GM18519 (cell line): Measurements from ENCODE around the gene USP54.

Experiments used
- ATAC-seq: cut with Tn5 transposase; IDR thresholded peaks from one replicate; pipeline ENCODE4 v1.9.1; 2021; ENCODE audit warnings: mild to moderate bottlenecking, moderate library complexity; ENCODE audit not compliant: unreplicated experiment, low FRiP score

USP54 gene

GRCh38 chr10:73534857-73535256, 56.3 kb downstream of the USP54 start:
- ATAC-seq = no peak

GRCh38 chr10:73529089-73529832, 61.9 kb downstream of the USP54 start:
- ATAC-seq = no peak

- ATAC-seq = no peak
These were observed 68.9 kb downstream of the USP54 start for GRCh38 chr10:73522263-73522662.

DNA sequence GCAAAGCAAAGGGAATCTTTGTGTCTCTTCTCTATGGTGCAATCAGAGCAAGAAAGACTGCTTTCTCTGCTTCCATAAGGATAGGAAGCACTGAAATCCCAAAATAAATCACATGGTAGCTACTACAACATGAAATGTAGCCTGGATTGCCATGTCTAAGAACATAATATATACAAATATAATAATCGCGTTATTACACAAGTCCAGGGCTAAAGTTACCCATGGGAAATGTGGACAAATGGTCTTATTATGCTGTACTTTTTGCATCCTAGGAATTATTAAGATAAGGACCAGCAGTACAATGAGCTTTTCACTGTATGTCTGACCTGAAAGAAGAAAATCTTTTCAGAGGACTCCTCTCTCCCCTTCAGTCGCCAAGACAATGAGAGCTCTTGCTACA, 71.8 kb downstream of the USP54 start:
- ATAC-seq = no peak

- ATAC-seq = no peak
These were observed 73.8 kb downstream of the USP54 start for GRCh38 chr10:73517166-73517888.

GRCh38 chr10:73512207-73512743, 78.9 kb downstream of the USP54 start:
- no peak for ATAC-seq

DNA sequence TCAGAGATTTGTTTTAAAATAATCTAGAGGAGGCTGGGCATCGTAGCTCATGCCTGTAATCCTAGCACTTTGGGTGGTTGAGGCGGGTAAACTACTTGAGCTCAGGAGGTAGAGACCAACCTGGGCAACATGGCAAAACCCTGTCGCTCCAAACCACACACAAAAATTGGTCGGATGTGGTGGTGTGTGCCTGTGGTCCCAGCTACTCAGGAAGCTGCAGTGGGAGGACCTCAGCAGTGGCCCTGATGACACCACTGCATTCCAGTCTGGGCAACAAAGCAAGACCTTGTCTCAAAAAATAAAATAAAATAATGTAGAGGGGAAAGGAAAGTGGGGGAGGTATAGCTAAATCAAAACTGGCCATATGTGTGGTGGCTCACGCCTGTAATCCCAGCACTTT, 81.4 kb downstream of the USP54 start:
- no peak for ATAC-seq

DNA sequence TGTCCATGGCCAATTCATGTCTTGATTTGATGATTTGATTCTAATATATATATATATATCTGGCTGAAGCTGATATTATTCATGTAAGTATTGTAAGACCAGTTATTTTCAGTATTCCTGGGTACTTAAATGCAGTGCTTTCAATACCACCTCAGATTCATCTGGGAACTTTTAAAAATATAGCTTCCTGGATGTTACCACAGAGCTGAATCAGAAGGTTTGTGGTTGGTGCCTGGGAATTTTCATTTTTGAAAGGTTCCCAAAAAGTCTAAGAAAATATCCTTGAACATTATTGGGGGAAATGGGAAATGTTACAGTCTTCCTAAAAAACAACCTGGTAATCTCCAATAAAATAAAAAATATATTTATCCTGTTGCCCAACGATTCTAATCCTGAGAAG, 84.7 kb downstream of the USP54 start:
- ATAC-seq = no peak

DNA sequence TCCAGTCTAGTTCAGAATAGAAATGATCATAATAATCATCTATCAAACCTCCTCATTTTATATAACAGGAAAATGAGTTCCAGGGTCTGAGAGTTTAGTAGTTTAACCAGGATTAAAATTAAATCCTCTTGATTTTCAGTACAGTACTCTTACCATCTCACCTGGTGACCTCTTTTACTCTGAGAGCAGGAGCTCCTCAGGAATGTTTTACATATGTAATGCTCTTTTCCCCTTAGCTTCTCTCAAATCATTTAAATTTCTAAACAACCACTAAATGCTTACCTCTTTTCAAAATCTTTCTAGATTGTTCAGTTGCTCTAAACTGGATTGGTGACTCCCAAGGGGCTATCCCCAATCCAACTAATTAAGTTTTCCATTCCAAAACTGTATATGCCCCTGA, 85.1 kb downstream of the USP54 start:
- no peak for ATAC-seq

DNA sequence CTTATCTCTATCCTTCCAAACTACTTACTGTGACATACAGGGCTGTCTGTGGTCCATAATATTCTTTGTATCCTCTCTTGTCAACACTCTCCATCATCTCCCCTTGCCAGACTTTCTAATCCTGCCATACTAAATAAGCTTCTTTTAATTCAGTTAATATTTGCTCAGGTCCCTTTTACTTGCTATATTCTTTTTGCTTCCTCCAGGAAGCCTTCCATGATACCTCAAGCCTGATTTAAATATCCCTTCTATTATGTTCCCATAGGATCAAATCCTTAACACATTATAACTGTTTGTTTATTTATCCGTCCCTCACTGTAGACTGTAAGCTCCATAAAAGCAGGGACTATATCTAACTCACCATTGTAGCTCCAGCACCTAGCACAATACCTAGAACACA, 88.1 kb downstream of the USP54 start:
- no peak for ATAC-seq

GRCh38 chr10:73501651-73502050, 89.5 kb downstream of the USP54 start:
- ATAC-seq = no peak

GRCh38 chr10:73497623-73498022, 93.5 kb downstream of the USP54 start:
- ATAC-seq = no peak

- ATAC-seq = peak; percentile 41
These were observed 95.1 kb downstream of the USP54 start, which contains the start of gene PPP3CB for GRCh38 chr10:73495884-73496674. Gene PPP3CB, minus strand, starts transcription at chr10:73496024. Its CDS starts 135 bp downstream, at chr10:73495889.

GRCh38 chr10:73495226-73495883, 95.8 kb downstream of the USP54 start:
- ATAC-seq = peak; percentile 82

DNA sequence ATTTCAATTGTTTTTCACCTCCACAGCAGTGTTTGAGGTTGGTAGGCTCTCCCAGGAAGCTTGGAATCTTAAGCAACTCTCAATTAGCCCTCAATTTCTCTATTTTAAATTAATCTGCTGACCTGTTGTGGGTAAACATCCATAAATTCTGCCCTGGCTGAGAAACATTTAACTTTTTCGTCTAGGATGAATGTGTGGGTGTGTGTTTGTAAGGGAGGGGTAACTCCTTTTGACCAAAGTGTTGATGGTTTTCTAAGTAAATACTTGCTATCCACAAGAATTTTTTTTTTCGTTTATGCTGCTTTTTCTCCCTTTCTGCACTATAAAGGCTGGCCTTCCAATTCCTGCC, 96.3 kb downstream of the USP54 start:
- ATAC-seq = no peak

DNA sequence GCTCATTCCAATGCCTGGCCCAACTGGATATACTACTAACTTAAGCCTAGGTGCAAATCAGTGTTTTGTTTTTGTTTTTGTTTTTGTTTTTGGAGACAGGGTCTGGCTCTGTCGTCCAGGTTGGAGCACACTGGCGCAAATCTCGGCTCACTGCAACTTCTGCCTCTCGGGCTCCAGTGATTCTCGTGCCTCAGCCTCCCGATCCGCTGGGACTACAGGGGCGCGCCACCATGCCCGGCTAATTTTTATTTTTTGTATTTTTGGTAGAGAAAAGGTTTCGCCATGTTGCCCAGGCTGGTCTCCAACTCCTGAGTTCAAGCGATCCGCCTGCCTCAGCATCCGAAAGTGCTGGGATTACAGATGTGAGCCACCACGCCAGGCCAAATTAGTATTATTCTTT, 96.9 kb downstream of the USP54 start:
- ATAC-seq = no peak

DNA sequence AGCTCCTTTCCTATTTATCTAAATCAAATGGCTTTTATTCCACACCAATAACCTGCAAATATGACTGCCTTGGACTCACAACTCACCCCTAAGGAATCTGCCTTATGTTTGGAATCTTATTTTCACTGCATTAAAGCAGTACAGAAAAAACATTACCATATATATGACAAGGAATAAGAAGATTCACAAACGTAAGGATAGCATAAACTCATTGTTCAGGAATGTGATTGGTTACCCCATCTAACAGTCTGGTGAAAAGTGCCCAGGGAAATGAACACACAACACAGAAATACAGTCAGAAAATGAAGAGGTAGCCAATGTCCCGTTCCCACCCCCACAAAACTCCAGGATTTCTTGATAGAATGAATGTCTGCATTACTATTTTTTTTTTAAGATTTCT, 97.4 kb downstream of the USP54 start:
- ATAC-seq = no peak

DNA sequence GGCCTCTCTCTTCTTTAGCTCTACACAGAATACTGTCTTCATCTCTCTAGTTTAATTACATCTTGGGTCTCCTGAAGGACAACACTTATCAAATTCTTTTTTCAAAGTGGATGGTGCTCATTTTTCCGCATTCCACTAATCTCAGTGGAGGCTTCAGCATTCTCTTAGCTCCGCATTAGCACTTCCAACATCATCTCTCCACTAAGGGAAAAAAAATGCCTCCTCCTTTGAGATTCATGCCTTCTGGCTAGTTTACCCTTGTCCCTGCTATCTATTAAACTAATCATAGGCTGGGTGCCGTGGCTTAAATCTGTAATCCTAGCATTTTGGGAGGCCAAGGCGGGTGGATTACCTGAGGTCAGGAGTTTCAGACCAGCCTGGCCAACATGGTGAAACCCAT, 104.5 kb downstream of the USP54 start:
- ATAC-seq = no peak

DNA sequence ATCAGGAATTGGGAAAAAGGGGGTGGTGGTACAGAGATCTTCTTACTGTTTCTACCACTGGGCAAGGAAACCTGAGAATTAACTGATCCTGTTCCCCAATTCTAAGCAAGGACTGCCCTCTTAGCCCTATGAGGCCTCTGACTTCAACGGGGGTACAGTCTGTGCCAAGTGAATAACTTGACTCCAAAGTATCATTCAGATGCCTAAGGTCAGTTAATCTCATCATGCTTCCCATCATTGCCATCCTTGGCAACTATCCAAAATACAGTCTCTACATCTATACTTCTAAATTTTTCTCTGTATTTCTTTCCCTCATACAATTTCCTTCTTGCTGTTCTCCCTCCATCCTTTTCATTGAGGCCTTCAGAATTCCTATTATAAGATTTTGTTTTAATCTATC, 105.8 kb downstream of the USP54 start:
- ATAC-seq = no peak

GRCh38 chr10:73480158-73480557, 111.0 kb downstream of the USP54 start:
- no peak for ATAC-seq

- no peak for ATAC-seq
These were observed 112.5 kb downstream of the USP54 start for GRCh38 chr10:73478636-73479035.
